Dendritic cell treated with granulocyte-macrophage colony-stimulating factor and Interleukin-4, amounts not matched to agents 40 ng/mL and 50 ng/mL, for 4 days (primary cell): Measurements from ENCODE around the gene PARM1.

Source experiments
- H3K27ac Mint-ChIP-seq: one replicate; pipeline ENCODE4 v1.8.0; 2022; ENCODE audit warnings: mild to moderate bottlenecking, mixed read lengths
- H3K27me3 Mint-ChIP-seq: one replicate; pipeline ENCODE4 v1.8.0; 2022; ENCODE audit warnings: mild to moderate bottlenecking, mixed read lengths
- H3K36me3 Mint-ChIP-seq: one replicate; pipeline ENCODE4 v1.8.0; 2022; ENCODE audit warnings: low read depth, mixed read lengths
- H3K4me1 Mint-ChIP-seq: one replicate; pipeline ENCODE4 v1.8.0; 2022; ENCODE audit warnings: low read depth, mixed read lengths
- H3K4me3 Mint-ChIP-seq: one replicate; pipeline ENCODE4 v1.8.0; 2022; ENCODE audit warnings: mild to moderate bottlenecking, moderate library complexity, mixed read lengths
- H3K9me3 Mint-ChIP-seq: one replicate; pipeline ENCODE4 v1.8.0; 2022; ENCODE audit warnings: mixed read lengths
- intact Hi-C: fragments of 100-400 bp; cut with micrococcal nuclease; formaldehyde crosslinking; loops from one replicate; pipeline ENCODE4 v1.15.0; 2022

Gene PARM1

DNA sequence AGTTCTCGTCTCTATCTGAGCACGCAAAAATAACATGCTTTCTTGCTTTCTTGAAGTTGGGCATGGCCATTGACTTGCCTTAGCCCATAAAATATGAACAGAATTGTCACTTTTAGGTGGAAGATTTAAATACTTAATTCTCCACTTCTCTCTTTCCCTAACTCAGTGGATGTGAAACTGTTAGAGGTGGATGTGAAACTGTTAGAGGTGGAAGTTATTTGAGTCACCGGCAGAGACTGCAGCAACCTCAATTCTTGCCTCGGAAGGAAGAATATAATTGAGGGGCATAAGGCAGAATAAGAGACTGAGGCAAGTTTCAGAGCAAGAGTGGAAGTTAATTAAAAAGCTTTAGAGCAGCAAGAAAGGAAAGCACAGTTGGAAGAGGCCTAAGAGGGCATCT, 2.8 kb upstream of the PARM1 start:
- Mint-ChIP-seq H3K9me3 (no peaks in the 10 kb centered on the region), H3K27me3 (peaks cover 53% of the 10 kb centered on the region), H3K27ac (no peak overlapping the region), H3K36me3 (peaks cover 12% of the 10 kb centered on the region), H3K4me3 (no peak overlapping the region), H3K4me1 (peaks cover 31% of the 10 kb centered on the region)
- intact Hi-C loops, result loop anchor here (5.0 to 10.0 kb wide), 3 partner anchors 107 to 565 kb away; no protein-coding TSS in a partner anchor

DNA sequence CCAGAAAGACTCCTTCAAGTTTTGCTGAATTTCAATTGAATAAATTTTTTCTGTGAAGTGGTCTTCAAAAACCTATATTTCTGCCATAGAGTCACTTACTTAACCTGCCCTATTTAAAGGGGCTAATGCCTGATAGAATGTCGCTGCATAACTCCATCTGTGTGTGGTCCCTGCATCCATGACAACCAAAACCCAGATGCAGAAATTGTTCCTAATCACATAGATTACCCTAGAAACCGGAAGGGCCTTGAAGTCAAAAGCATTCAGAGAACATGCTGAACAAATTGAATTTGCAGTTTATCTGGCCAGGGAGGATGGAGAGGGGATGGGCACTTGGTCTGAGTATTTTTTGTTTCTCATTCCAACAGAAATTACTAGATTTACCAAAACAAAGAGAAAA, 1.5 kb upstream of the PARM1 start:
- no peaks in the 10 kb centered on the region for H3K9me3 Mint-ChIP-seq
- intact Hi-C loops, result loop anchor here (5.0 to 10.0 kb wide), 3 partner anchors 106 to 563 kb away; no protein-coding TSS in a partner anchor
- H3K4me3 Mint-ChIP-seq, result no peak overlapping the region
- peaks cover 33% of the 10 kb centered on the region for H3K4me1 Mint-ChIP-seq
- peaks cover 17% of the 10 kb centered on the region for H3K36me3 Mint-ChIP-seq
- H3K27me3 Mint-ChIP-seq, result peaks cover 58% of the 10 kb centered on the region
- H3K27ac Mint-ChIP-seq, result no peak overlapping the region

GRCh38 chr4:74932010-74932409, 906 bp upstream of the PARM1 start:
- intact Hi-C loops, result loop anchor here (5.0 to 10.0 kb wide), 3 partner anchors 105 to 563 kb away; no protein-coding TSS in a partner anchor

DNA sequence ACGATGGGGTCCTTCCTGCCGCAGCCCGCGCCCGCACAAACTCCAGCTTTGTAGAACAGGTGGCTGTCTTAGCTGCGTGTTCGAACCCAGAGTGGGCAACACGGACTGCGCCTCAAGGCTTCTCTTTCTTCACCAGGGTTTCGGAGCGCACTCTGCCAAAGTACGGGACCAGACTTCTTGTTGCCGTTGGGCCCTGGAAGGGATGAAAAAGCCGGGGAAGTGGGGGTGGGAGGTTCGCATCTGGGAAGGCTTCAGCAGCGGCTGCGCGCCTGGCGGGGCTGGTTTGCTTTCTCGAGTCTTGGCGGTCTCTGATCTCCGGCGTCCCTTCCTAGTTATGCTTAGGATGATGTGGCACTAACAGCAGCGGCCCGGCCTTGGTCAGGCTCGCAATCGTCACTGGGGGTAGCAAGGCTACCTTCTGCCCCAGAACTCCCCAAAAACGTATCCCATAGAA, 673 bp downstream of the PARM1 start:
- Mint-ChIP-seq H3K9me3 (no peaks in the 10 kb centered on the region), H3K27me3 (peaks cover 65% of the 10 kb centered on the region), H3K4me3 (peak overlapping the region; percentile 91), H3K27ac (peak overlapping the region; percentile 74), H3K4me1 (peaks cover 39% of the 10 kb centered on the region), H3K36me3 (peaks cover 19% of the 10 kb centered on the region)
- intact Hi-C loops, result loop anchor here (1.0 to 10.0 kb wide), 4 partner anchors 104 to 561 kb away; no protein-coding TSS in a partner anchor

More at GRCh38 chr4:74932010-74932409, 906 bp upstream of the PARM1 start:
- Mint-ChIP-seq H3K27ac (no peak overlapping the region), H3K4me1 (peaks cover 39% of the 10 kb centered on the region), H3K27me3 (peaks cover 64% of the 10 kb centered on the region), H3K36me3 (peaks cover 19% of the 10 kb centered on the region), H3K9me3 (no peaks in the 10 kb centered on the region), H3K4me3 (no peak overlapping the region)

DNA sequence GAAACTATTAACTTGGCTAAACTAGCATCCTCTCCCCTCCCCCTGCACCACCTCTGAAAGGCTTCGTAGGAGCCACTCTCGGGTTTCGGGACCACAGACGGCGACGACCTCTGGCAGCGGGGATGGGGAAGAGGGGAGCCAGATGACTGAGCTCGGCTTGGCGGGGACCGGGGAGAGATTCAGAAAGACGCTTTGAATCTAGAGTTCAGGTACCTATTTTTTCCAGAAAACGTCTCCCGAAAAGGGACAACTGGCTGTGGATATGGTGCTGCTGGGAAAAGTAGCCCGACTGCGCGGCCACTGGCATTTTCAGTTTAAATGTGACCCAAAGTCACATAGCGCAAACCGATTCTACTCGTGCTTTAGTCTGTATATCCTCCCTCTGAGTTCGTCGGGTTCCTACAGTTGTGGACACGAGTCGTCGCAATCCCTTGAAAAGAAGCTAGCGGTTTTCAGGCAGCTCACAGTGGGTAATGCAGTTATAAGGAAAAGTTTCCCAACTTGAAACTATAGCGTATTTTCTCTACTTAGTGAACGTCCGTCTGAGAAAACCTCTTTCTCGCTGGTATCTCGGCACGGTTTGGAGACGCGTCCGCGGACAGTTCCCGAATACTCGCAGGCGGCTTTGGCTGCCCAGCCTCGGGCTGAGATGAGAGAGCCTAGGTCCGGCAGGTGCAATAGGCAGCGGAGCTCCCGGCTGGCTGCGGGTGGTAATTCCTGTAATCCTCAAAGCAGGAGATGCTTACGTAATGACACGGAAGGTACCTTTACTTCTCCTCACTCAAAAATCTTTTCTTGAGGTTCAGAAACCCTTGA, 1.3 kb downstream of the PARM1 start:
- Mint-ChIP-seq H3K9me3 (no peaks in the 10 kb centered on the region), H3K36me3 (peaks cover 19% of the 10 kb centered on the region), H3K27ac (peak overlapping the region; percentile 74), H3K27me3 (peaks cover 65% of the 10 kb centered on the region), H3K4me3 (peak overlapping the region; percentile 91), H3K4me1 (peaks cover 39% of the 10 kb centered on the region)
- intact Hi-C loops, result loop anchor here (5.0 to 10.0 kb wide), 3 partner anchors 103 to 561 kb away; no protein-coding TSS in a partner anchor

- intact Hi-C loops, result loop anchor here (5.0 to 10.0 kb wide), 3 partner anchors 102 to 560 kb away; no protein-coding TSS in a partner anchor
- H3K27ac Mint-ChIP-seq, result peak overlapping the region; percentile 74
- H3K27me3 Mint-ChIP-seq, result peaks cover 65% of the 10 kb centered on the region
- no peaks in the 10 kb centered on the region for H3K9me3 Mint-ChIP-seq
- H3K4me3 Mint-ChIP-seq, result peak overlapping the region; percentile 91
- H3K4me1 Mint-ChIP-seq, result peaks cover 38% of the 10 kb centered on the region
- H3K36me3 Mint-ChIP-seq, result peaks cover 19% of the 10 kb centered on the region
Measured at GRCh38 chr4:74934888-74935287, 2.0 kb downstream of the PARM1 start.

DNA sequence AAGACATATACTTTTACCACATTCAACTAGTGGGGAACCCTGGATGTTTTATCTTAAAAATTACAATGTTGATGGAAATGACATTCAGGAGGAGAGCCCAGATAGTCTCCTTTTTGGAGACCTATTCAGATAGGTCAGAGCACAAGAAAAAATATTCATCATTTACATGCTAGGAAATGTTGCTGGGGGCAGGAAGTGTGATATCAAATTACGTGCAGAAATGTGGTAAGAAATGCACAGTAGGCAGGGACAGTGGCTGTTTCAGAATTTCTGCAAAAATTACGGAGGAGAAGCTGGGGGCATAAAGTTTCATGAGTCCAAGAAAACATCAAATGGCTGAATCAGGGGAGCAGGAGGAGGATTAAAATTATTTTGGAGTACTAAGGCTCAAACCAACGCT, 8.2 kb downstream of the PARM1 start:
- no peak overlapping the region for H3K4me3 Mint-ChIP-seq
- H3K9me3 Mint-ChIP-seq, result no peaks in the 10 kb centered on the region
- H3K36me3 Mint-ChIP-seq, result peaks cover 10% of the 10 kb centered on the region
- no peak overlapping the region for H3K27ac Mint-ChIP-seq
- intact Hi-C loops, result no loop called here
- peaks cover 23% of the 10 kb centered on the region for H3K4me1 Mint-ChIP-seq
- peaks cover 28% of the 10 kb centered on the region for H3K27me3 Mint-ChIP-seq

DNA sequence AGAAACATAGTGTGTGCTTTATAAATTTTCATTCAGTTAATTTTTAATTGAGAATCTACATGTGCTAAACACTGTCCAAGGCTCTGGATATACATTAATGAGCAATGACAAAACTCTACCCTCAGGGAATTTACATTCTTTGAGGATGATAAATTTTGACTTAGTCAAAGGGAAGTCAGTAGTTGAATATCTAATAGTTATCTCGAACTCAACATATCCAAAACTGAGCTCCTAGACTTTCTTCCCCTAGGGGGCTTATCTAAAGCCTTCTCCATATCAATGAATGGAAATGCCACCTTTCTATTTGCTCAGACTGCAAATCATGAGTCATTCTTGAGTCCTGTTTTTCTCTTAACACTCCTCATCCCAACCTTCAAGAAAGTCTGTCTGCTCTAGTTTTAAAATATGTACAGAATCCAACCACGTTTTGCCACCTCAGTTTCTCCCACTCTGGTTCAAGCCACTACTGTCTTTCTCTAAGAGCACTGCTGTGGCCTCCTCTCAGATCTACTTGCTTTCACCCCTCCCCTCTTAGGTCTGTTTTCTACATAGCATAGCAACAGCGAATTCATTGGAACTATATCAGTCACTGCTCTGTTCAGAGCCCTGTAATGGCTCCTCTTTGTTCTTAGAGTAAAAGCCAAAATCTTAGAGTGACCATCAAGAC, 9.5 kb downstream of the PARM1 start:
- intact Hi-C loops, result no loop called here
- peaks cover 14% of the 10 kb centered on the region for H3K4me1 Mint-ChIP-seq
- H3K4me3 Mint-ChIP-seq, result no peak overlapping the region
- H3K27ac Mint-ChIP-seq, result no peak overlapping the region
- peaks cover 18% of the 10 kb centered on the region for H3K27me3 Mint-ChIP-seq
- no peaks in the 10 kb centered on the region for H3K9me3 Mint-ChIP-seq
- peaks cover 10% of the 10 kb centered on the region for H3K36me3 Mint-ChIP-seq

GRCh38 chr4:74942918-74943253, 10.0 kb downstream of the PARM1 start:
- intact Hi-C loops, result no loop called here
- Mint-ChIP-seq H3K36me3 (peaks cover 10% of the 10 kb centered on the region), H3K4me1 (peaks cover 14% of the 10 kb centered on the region), H3K27ac (no peak overlapping the region), H3K4me3 (no peak overlapping the region), H3K27me3 (peaks cover 16% of the 10 kb centered on the region), H3K9me3 (no peaks in the 10 kb centered on the region)

GRCh38 chr4:74944354-74944793, 11.5 kb downstream of the PARM1 start:
- H3K4me3 Mint-ChIP-seq, result no peak overlapping the region
- no peak overlapping the region for H3K27ac Mint-ChIP-seq
- peaks cover 14% of the 10 kb centered on the region for H3K4me1 Mint-ChIP-seq
- H3K27me3 Mint-ChIP-seq, result peaks cover 14% of the 10 kb centered on the region
- peaks cover 10% of the 10 kb centered on the region for H3K36me3 Mint-ChIP-seq
- H3K9me3 Mint-ChIP-seq, result no peaks in the 10 kb centered on the region
- intact Hi-C loops, result no loop called here

- Mint-ChIP-seq H3K27ac (no peak overlapping the region), H3K4me3 (no peak overlapping the region), H3K4me1 (peaks cover 11% of the 10 kb centered on the region), H3K36me3 (peaks cover 7% of the 10 kb centered on the region), H3K27me3 (peaks cover 5% of the 10 kb centered on the region), H3K9me3 (no peaks in the 10 kb centered on the region)
- intact Hi-C loops, result no loop called here
Measured at GRCh38 chr4:74946196-74946595, 13.3 kb downstream of the PARM1 start.

GRCh38 chr4:74947798-74948197, 14.9 kb downstream of the PARM1 start:
- Mint-ChIP-seq H3K4me1 (peaks cover 5% of the 10 kb centered on the region), H3K9me3 (no peaks in the 10 kb centered on the region), H3K27me3 (peaks cover 3% of the 10 kb centered on the region), H3K27ac (no peak overlapping the region), H3K36me3 (peaks cover 5% of the 10 kb centered on the region), H3K4me3 (no peak overlapping the region)
- intact Hi-C loops, result no loop called here

DNA sequence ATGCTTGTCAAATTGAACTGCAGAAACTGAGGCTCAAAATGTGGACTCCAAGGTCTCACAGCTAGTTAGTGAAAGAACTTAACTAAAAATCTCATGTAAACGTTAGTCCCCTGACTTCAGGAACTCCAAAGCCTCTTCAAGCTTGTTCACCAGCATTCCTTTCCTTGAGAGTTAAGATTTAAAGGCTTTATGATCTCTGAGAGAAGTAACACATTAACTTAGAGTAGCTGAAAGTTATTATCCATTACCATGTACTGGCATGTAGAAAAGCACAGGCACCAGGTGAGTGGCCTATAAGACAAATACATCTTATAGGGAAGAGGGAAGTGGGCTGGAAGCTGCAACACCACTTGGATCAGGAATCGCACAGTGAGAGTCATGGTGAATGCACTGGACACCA, 15.3 kb downstream of the PARM1 start:
- H3K4me1 Mint-ChIP-seq, result peaks cover under 1% of the 10 kb centered on the region
- H3K27me3 Mint-ChIP-seq, result peaks cover 3% of the 10 kb centered on the region
- H3K36me3 Mint-ChIP-seq, result peaks cover 5% of the 10 kb centered on the region
- intact Hi-C loops, result no loop called here
- no peak overlapping the region for H3K4me3 Mint-ChIP-seq
- no peak overlapping the region for H3K27ac Mint-ChIP-seq
- H3K9me3 Mint-ChIP-seq, result no peaks in the 10 kb centered on the region

DNA sequence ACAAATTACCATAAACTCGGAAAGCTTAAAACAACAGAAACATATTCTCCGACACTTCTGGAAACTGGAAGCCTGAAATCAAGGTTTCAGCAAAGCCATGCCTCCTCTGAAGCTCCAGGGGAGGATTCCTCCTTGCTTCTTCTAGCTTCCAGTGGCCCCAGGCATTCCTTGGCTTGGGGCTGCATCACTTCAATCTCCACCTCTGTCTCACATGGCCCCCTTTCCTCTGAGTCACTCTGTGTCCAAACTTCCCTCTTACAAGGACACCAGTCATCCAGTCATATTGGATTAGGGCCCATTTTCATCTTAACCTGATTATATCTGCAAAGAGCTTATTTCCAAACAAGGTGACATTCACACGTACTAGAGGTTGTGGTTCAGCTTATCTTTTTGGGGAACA, 17.3 kb downstream of the PARM1 start:
- Mint-ChIP-seq H3K27ac (no peak overlapping the region), H3K4me1 (no peaks in the 10 kb centered on the region)

More for the DNA sequence above, 17.3 kb downstream of the PARM1 start:
- no peaks in the 10 kb centered on the region for H3K27me3 Mint-ChIP-seq
- intact Hi-C loops, result no loop called here
- peaks cover 5% of the 10 kb centered on the region for H3K36me3 Mint-ChIP-seq
- no peaks in the 10 kb centered on the region for H3K9me3 Mint-ChIP-seq
- no peak overlapping the region for H3K4me3 Mint-ChIP-seq
